A673 (cell line): Measurements from ENCODE around the gene RILPL2. TPM values are rescaled to one million over a fixed set of nuclear protein-coding genes. Genes with fewer than 3 reads are reported as not detected.
A peak's percentile ranks its signal among the peaks of the same experiment; 100 is the strongest.
"Not testable (repeated sequence)": the region's sequence is repeated elsewhere in the genome, so short reads cannot be mapped to it uniquely, and the experiment has no call there.

ENCODE experiments used
- BruUV-seq: library from RNA; stranded (reverse); fragments of 400-500 nt; replicated peaks from 2 replicates; lab custom pipeline; 2021; lab: Mats Ljungman, UMichigan
- CTCF ChIA-PET: fragments of 300-600 bp; sonication (Branson Sonifier 250); formaldehyde crosslinking; loops from one replicate; lab custom pipeline; 2022; ENCODE audit warnings: antibody characterized with exemption; lab: Charles Lee
- POLR2A ChIA-PET: fragments of 300-600 bp; sonication (Branson Sonifier 250); formaldehyde crosslinking; loops from one replicate; lab custom pipeline; 2022; ENCODE audit warnings: antibody characterized with exemption; ENCODE audit not compliant: low non-redundant PET; lab: Charles Lee
- DNase-seq: peaks from one replicate; pipeline ENCODE4 v3.0.0-alpha.2; 2015; ENCODE audit warnings: low spot score
- H3K27ac ChIP-seq: fragments of 200-600 bp; sonication (generic); 2 replicates; pipeline ENCODE4 v1.5.1; 2016; ENCODE audit warnings: mixed run types, low read depth, mild to moderate bottlenecking, mixed read lengths, antibody characterized with exemption, low read length; ENCODE audit not compliant: poor library complexity, severe bottlenecking
- H3K27me3 ChIP-seq: fragments of 200-600 bp; sonication (generic); replicated peaks from 2 replicates; pipeline ENCODE4 v1.6.1; 2017; ENCODE audit warnings: mixed run types, low read depth, mild to moderate bottlenecking, mixed read lengths, antibody characterized with exemption, low read length; ENCODE audit not compliant: insufficient read depth, poor library complexity
- H3K36me3 ChIP-seq: fragments of 200-600 bp; sonication (generic); 2 replicates; pipeline ENCODE4 v1.6.1; 2016; ENCODE audit warnings: mixed run types, mild to moderate bottlenecking, mixed read lengths, antibody characterized with exemption, low read length; ENCODE audit not compliant: insufficient read depth, poor library complexity, severe bottlenecking
- H3K4me1 ChIP-seq: fragments of 200-600 bp; sonication (generic); 2 replicates; pipeline ENCODE4 v1.6.1; 2017; ENCODE audit warnings: mixed run types, mild to moderate bottlenecking, mixed read lengths, antibody characterized with exemption, low read length; ENCODE audit not compliant: insufficient read depth, poor library complexity, severe bottlenecking
- H3K4me3 ChIP-seq: fragments of 200-600 bp; sonication (generic); 2 replicates; pipeline ENCODE4 v1.5.1; 2016; ENCODE audit warnings: low read depth, mixed run types, mild to moderate bottlenecking, mixed read lengths, low read length; ENCODE audit not compliant: poor library complexity, severe bottlenecking
- H3K9me3 ChIP-seq: fragments of 200-600 bp; sonication (generic); 2 replicates; pipeline ENCODE4 v1.6.1; 2016; ENCODE audit warnings: mixed run types, low read depth, mild to moderate bottlenecking, mixed read lengths, antibody characterized with exemption, low read length; ENCODE audit not compliant: poor library complexity, severe bottlenecking
- EZH2 ChIP-seq: fragments of 200-600 bp; sonication (generic); IDR thresholded peaks from 2 replicates; pipeline ENCODE4 v1.6.1; 2017; ENCODE audit warnings: borderline replicate concordance, low read depth, mild to moderate bottlenecking, mixed read lengths, antibody characterized with exemption, low read length; ENCODE audit not compliant: poor library complexity, severe bottlenecking
- intact Hi-C: fragments of 100-400 bp; cut with micrococcal nuclease; formaldehyde crosslinking; loops from one replicate; pipeline ENCODE4 v1.10.0; 2022; ENCODE audit not compliant: unreplicated experiment
- total RNA-seq: library from RNA; stranded (reverse); gene quantifications from 2 replicates; pipeline ENCODE4 v1.2.3, GENCODE V29; 2021
- TF ChIP-seq, protein P1 (sequence below): fragments of 300-800, 200-600 bp; sonication (generic); conservative IDR thresholded peaks from 2 replicates; pipeline ENCODE4 v1.5.1; 2017; ENCODE audit warnings: low read depth, mild to moderate bottlenecking, antibody characterized with exemption, low read length, moderate library complexity, mixed read lengths

Gene RILPL2
- total RNA-seq, 1 experiment from 2014 or later, result 1.7 TPM

DNA sequence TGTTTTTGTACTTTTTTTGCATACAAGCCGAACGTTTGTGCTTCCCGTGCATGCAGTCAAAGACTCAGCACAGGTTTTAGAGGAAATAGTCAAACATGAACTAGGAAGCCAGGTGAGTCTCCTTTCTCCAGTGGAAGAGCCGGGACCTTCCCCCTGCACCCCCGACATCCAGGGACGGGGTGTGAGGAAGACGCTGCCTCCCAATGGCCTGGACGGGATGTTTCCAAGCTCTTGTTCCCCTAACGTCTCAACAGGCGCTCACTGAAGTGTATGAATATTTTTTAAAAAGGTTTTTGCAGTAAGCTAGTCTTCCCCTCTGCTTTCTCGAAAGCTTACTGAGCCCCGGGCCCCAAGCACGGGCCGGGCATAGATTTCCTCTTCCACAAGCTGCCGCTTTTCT lies 28.6 kb downstream of the RILPL2 start:
- H3K9me3 ChIP-seq, CTCF ChIA-PET, H3K4me1 ChIP-seq, BruUV-seq, H3K4me3 ChIP-seq, POLR2A ChIA-PET, intact Hi-C loops, H3K27me3 ChIP-seq, H3K27ac ChIP-seq, DNase-seq: not testable (repeated sequence)
- H3K36me3 ChIP-seq, result peaks cover 48% of the 10 kb centered on the region

DNA sequence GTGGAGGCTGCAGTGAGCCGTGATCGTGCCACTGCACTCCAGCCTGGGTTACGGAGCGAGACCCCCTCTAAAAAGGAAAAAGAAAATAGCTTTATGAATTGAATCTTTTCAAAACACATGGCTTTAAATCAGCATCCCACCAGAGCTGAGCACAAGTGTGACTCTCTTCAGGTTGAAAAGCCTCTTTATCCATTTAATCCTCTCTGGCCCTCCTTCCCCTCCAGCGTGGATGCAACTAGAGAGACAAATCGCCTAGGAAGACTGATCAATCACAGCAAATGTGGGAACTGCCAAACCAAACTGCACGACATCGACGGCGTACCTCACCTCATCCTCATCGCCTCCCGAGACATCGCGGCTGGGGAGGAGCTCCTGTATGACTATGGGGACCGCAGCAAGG lies 29.2 kb downstream of the RILPL2 start:
- H3K27ac ChIP-seq, H3K27me3 ChIP-seq, BruUV-seq, CTCF ChIA-PET, DNase-seq, intact Hi-C loops, POLR2A ChIA-PET, H3K9me3 ChIP-seq, H3K4me3 ChIP-seq, H3K4me1 ChIP-seq: not testable (repeated sequence)
- peaks cover 55% of the 10 kb centered on the region for H3K36me3 ChIP-seq

DNA sequence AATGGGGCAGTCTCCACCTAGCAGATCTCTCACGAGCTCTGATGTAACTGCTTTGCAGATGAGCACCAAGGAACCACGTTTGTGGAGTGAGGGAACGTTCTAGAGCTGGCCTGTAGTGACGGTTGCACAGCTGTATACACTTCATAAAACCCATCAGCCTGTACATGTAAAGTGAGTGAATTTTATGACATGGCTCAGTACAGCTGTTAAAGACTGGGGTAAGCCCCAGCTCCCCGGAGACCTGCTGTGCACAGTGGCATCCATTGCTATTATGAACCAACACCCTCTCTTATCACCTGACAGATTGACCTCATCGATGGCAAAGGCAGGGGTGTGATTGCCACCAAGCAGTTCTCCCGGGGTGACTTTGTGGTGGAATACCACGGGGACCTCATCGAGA lies 31.9 kb downstream of the RILPL2 start:
- H3K27me3 ChIP-seq, result no peaks in the 10 kb centered on the region
- no TSS peak for BruUV-seq
- TF ChIP-seq EZH2, result no peak
- TF ChIP-seq, protein P1, sequence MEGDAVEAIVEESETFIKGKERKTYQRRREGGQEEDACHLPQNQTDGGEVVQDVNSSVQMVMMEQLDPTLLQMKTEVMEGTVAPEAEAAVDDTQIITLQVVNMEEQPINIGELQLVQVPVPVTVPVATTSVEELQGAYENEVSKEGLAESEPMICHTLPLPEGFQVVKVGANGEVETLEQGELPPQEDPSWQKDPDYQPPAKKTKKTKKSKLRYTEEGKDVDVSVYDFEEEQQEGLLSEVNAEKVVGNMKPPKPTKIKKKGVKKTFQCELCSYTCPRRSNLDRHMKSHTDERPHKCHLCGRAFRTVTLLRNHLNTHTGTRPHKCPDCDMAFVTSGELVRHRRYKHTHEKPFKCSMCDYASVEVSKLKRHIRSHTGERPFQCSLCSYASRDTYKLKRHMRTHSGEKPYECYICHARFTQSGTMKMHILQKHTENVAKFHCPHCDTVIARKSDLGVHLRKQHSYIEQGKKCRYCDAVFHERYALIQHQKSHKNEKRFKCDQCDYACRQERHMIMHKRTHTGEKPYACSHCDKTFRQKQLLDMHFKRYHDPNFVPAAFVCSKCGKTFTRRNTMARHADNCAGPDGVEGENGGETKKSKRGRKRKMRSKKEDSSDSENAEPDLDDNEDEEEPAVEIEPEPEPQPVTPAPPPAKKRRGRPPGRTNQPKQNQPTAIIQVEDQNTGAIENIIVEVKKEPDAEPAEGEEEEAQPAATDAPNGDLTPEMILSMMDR, result no peak
- H3K4me1 ChIP-seq, result no peaks in the 10 kb centered on the region
- H3K9me3 ChIP-seq, result no peaks in the 10 kb centered on the region
- no peak for DNase-seq
- no peak overlapping the region for H3K4me3 ChIP-seq
- CTCF ChIA-PET, result no interaction called here
- intact Hi-C loops, result no loop called here
- POLR2A ChIA-PET, result no interaction called here
- peaks cover 61% of the 10 kb centered on the region for H3K36me3 ChIP-seq
- H3K27ac ChIP-seq, result no peak overlapping the region

DNA sequence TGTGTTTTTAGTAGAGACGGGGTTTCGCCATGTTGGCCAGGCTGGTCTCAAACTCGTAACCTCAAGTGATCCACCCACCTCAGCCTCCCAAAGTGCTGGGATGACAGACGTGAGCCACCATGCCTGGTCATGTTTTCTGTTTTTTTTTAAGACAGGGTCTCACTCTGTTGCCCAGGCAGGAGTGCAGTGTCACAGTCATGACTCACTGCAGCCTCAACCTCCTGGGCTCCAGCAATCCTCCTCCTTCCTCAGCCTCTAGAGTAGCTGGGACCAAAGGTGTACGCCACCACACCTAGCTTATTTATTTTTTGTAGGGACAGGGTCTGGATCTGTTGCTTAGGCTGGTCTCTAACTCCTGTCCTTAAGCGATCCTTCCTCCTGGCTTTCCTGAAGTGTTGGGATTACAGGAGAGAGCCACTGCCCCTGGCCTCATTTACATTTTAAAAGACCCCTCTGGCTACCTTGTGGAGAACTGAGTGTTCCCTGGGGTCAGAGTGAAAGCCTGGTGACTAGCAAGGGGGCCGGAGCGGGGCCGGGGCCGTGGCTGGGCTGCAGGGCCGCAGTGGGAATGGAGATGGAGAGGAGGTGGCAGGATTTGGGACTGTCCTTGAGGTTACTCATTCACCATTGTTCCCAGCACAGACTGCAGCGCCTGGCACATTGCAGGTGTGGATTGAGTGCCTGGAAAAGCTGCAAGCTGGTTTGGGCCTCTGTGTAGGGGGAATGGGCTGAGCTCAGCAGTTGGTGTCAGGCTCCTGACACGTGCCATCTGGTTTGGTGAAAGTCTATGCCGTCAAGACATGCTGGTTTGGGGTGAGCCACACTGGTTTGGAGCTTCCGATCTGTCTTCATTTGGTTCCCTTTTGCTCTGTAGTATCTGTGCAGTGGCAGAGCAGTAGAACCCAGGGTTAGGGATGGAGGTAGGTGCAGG lies 34.5 kb downstream of the RILPL2 start:
- no peak for DNase-seq
- ChIA-PET POLR2A (no interaction called here), CTCF (no interaction called here)
- peak overlapping the region; percentile 42 for H3K27ac ChIP-seq
- TF ChIP-seq, protein P1, result no peak
- TF ChIP-seq EZH2, result no peak
- intact Hi-C loops, result no loop called here
- BruUV-seq, result no TSS peak
- H3K9me3 ChIP-seq, result no peaks in the 10 kb centered on the region
- no peaks in the 10 kb centered on the region for H3K27me3 ChIP-seq
- no peaks in the 10 kb centered on the region for H3K4me1 ChIP-seq
- H3K36me3 ChIP-seq, result peaks cover 74% of the 10 kb centered on the region
- H3K4me3 ChIP-seq, result no peak overlapping the region
